T-cell (primary cell): ENCODE data around the gene MTHFS. TPM values are rescaled to one million over a fixed set of nuclear protein-coding genes. Genes with fewer than 3 reads are reported as not detected.

Experiments used
- ATAC-seq, 4 experiments: fragments of 200-7000 bp in 3 of 4; fragments of 150-1000 bp in 1 of 4; cut with Tn5 transposase; replicated peaks in 1 of 4; 1 replicate in 3 of 4; 2 replicates in 1 of 4; pipeline ENCODE4 v1.10.0; 2021; ENCODE audit warnings: moderate library complexity in 3 of 4, mild to moderate bottlenecking in 2 of 4, moderate number of reproducible peaks in 1 of 4
- CTCF ChIA-PET, 2 donors: fragments of 300-600 bp; sonication (Branson Sonifier 250); formaldehyde crosslinking; loops; one replicate each; lab custom pipeline; 2022; ENCODE audit warnings: antibody characterized with exemption in 2 of 2; lab: Charles Lee
- POLR2A ChIA-PET, 2 donors: fragments of 300-600 bp; sonication (Branson Sonifier 250); formaldehyde crosslinking; loops; one replicate each; lab custom pipeline; 2022; ENCODE audit warnings: antibody characterized with exemption in 2 of 2; lab: Charles Lee
- DNase-seq, 35 experiments: peaks; one replicate each; pipeline versions ENCODE4 v3.0.0 to v3.0.0-alpha.2; 2013 to 2023
- H3K27ac ChIP-seq: one replicate; pipeline ENCODE4 v1.5.1; 2013; ENCODE audit warnings: low read length
- H3K27me3 ChIP-seq, 2 experiments: replicated peaks in 1 of 2; 1 replicate in 1 of 2; 2 replicates in 1 of 2; pipeline versions ENCODE4 v1.6.1 to v1.7.0; 2013; ENCODE audit warnings: low read length in 1 of 2, mixed read lengths in 1 of 2; ENCODE audit not compliant: control insufficient read depth in 2 of 2, insufficient read depth in 2 of 2; ENCODE audit errors: extremely low read depth in 1 of 2
- H3K36me3 ChIP-seq, 2 donors: 1 replicate in 1 of 2; 2 replicates in 1 of 2; pipeline versions ENCODE4 v1.6.1 to v1.7.0; 2013; ENCODE audit warnings: low read length in 1 of 2; ENCODE audit not compliant: control insufficient read depth in 2 of 2, insufficient read depth in 1 of 2; ENCODE audit errors: extremely low read depth in 1 of 2
- H3K4me1 ChIP-seq, 2 experiments: 1 replicate in 1 of 2; 2 replicates in 1 of 2; pipeline versions ENCODE4 v1.6.1 to v1.7.0; 2013; ENCODE audit warnings: low read length in 2 of 2, mixed read lengths in 1 of 2; ENCODE audit not compliant: insufficient read depth in 2 of 2, control insufficient read depth in 1 of 2; ENCODE audit errors: extremely low read depth in 1 of 2
- H3K4me3 ChIP-seq, 2 donors: 1 replicate in 1 of 2; 2 replicates in 1 of 2; pipeline versions ENCODE4 v1.5.1 to v1.7.0; 2013; ENCODE audit warnings: mild to moderate bottlenecking in 2 of 2, low read length in 1 of 2, moderate library complexity in 1 of 2; ENCODE audit not compliant: control insufficient read depth in 1 of 2; ENCODE audit errors: extremely low read depth in 1 of 2
- H3K9me3 ChIP-seq: 2 replicates; pipeline ENCODE4 v1.7.0; 2013
- H3K27ac Mint-ChIP-seq, 2 donors: one replicate each; pipeline ENCODE4 v1.8.0; 2020 to 2021; ENCODE audit warnings: mild to moderate bottlenecking in 2 of 2, mixed read lengths in 2 of 2
- H3K27me3 Mint-ChIP-seq, 2 donors: one replicate each; pipeline ENCODE4 v1.8.0; 2021 to 2022; ENCODE audit warnings: mixed read lengths in 2 of 2
- H3K36me3 Mint-ChIP-seq: one replicate; pipeline ENCODE4 v1.8.0; 2021; ENCODE audit warnings: mixed read lengths
- H3K4me1 Mint-ChIP-seq, 3 donors: one replicate each; pipeline ENCODE4 v1.8.0; 2020 to 2022; ENCODE audit warnings: mixed read lengths in 3 of 3, mild to moderate bottlenecking in 1 of 3
- H3K4me3 Mint-ChIP-seq, 3 donors: one replicate each; pipeline ENCODE4 v1.8.0; 2020 to 2022; ENCODE audit warnings: mild to moderate bottlenecking in 3 of 3, mixed read lengths in 3 of 3, moderate library complexity in 3 of 3
- H3K9me3 Mint-ChIP-seq, 3 donors: one replicate each; pipeline ENCODE4 v1.8.0; 2020 to 2022; ENCODE audit warnings: mixed read lengths in 3 of 3
- WGBS: methylation state at CpG from one replicate; pipeline ENCODE4 v1.1.5; 2013; ENCODE audit warnings: missing lambda C conversion rate; ENCODE audit not compliant: insufficient coverage; 5-methylcytosine and 5-hydroxymethylcytosine counted together
- total RNA-seq, 35 experiments: library from RNA in 6 of 35; stranded (reverse) in 6 of 35; fragments of 120-200 nt in 1 of 35; gene quantifications; one replicate each; pipeline versions ENCODE4 v1.2.1 to v1.2.4 and lab custom pipeline; 2013 to 2026

Gene MTHFS
- total RNA-seq, 5 donors from 2014 or later (not counting 1 experiment from before 2014, with no cell fraction given): 13.2 to 31.6 (median 27.3) TPM

- ChIA-PET POLR2A (no interaction called here), CTCF (interaction anchor here in 1 of 2 donors (2.0 kb wide), 1 partner anchor 9 kb away, joined by 10 read pairs; no protein-coding TSS in a partner anchor)
- Histone ChIP-seq H3K4me3 (no peak overlapping the region), H3K27me3 (no peaks in the 10 kb centered on the region), H3K36me3 (peaks cover 0 to 18% of the 10 kb centered on the region in 2 donors), H3K9me3 (no peaks in the 10 kb centered on the region), H3K4me1 (peaks cover 0 to 3% of the 10 kb centered on the region in 2 experiments), H3K27ac (no peak overlapping the region)
- DNase-seq (no peak), ATAC-seq (no peak)
- Mint-ChIP-seq H3K9me3 (no peaks in the 10 kb centered on the region), H3K27ac (no peak overlapping the region), H3K27me3 (no peaks in the 10 kb centered on the region), H3K4me3 (no peak overlapping the region), H3K36me3 (peaks cover 48% of the 10 kb centered on the region), H3K4me1 (peaks cover 18 to 33% (median 25%) of the 10 kb centered on the region in 3 donors)
- WGBS: no CpG with 5 or more reads among the region's 1 CpG
Observed at GRCh38 chr15:79862191-79862590, 34.6 kb downstream of the MTHFS start.

GRCh38 chr15:79860661-79861060, 36.2 kb downstream of the MTHFS start:
- Histone ChIP-seq H3K27me3 (no peaks in the 10 kb centered on the region), H3K27ac (no peak overlapping the region), H3K4me3 (no peak overlapping the region), H3K36me3 (peaks cover 0 to 11% of the 10 kb centered on the region in 2 donors), H3K9me3 (no peaks in the 10 kb centered on the region), H3K4me1 (peaks cover 0 to 3% of the 10 kb centered on the region in 2 experiments)
- Mint-ChIP-seq H3K36me3 (peaks cover 45% of the 10 kb centered on the region), H3K27me3 (no peaks in the 10 kb centered on the region), H3K27ac (no peak overlapping the region), H3K9me3 (no peaks in the 10 kb centered on the region), H3K4me3 (no peak overlapping the region), H3K4me1 (peaks cover 18 to 28% (median 25%) of the 10 kb centered on the region in 3 donors)
- WGBS: no CpG with 5 or more reads among the region's 2 CpGs
- POLR2A ChIA-PET: no interaction called here
- no peak for ATAC-seq
- CTCF ChIA-PET: no interaction called here
- DNase-seq: no peak

- Mint-ChIP-seq H3K36me3 (peaks cover 45% of the 10 kb centered on the region), H3K9me3 (no peaks in the 10 kb centered on the region), H3K27ac (no peak overlapping the region), H3K4me1 (peaks cover 24 to 32% (median 28%) of the 10 kb centered on the region in 3 donors), H3K4me3 (no peak overlapping the region), H3K27me3 (no peaks in the 10 kb centered on the region)
- H3K4me3 ChIP-seq: no peak overlapping the region
- peaks cover 0 to 6% of the 10 kb centered on the region in 2 donors for H3K36me3 ChIP-seq
- no peak for DNase-seq
- H3K27ac ChIP-seq: no peak overlapping the region
- peaks cover 0 to 3% of the 10 kb centered on the region in 2 experiments for H3K4me1 ChIP-seq
- CTCF ChIA-PET: no interaction called here
- POLR2A ChIA-PET: no interaction called here
- H3K9me3 ChIP-seq: no peaks in the 10 kb centered on the region
- no peaks in the 10 kb centered on the region for H3K27me3 ChIP-seq
- ATAC-seq: no peak
- WGBS: no CpG with 5 or more reads among the region's 2 CpGs
Observed at GRCh38 chr15:79858469-79858868, 38.3 kb downstream of the MTHFS start.

GRCh38 chr15:79853492-79854328, 43.1 kb downstream of the MTHFS start:
- peaks cover 0 to 2% of the 10 kb centered on the region in 2 donors for H3K36me3 ChIP-seq
- no peaks in the 10 kb centered on the region for H3K9me3 ChIP-seq
- H3K27me3 ChIP-seq: no peaks in the 10 kb centered on the region
- peak; percentile 88 to 98 (median 93) for ATAC-seq
- H3K4me1 ChIP-seq: peaks cover 0 to 3% of the 10 kb centered on the region in 2 experiments
- no peak overlapping the region for H3K4me3 ChIP-seq
- H3K27me3 Mint-ChIP-seq: no peaks in the 10 kb centered on the region
- ChIA-PET POLR2A (no interaction called here), CTCF (interaction anchor here (0.5 to 3.4 kb wide), 26 partner anchors 8 to 1283 kb away, joined by 3 to 27 read pairs (median 6); partner anchors contain the start of gene MTHFS (in 1 of the 2))
- H3K4me1 Mint-ChIP-seq: peaks cover 23 to 33% (median 23%) of the 10 kb centered on the region in 3 donors
- WGBS: 100% methylated on average over 1 of the region's 8 CpGs
- no peak overlapping the region for H3K27ac ChIP-seq
- H3K9me3 Mint-ChIP-seq: no peaks in the 10 kb centered on the region
- no peak overlapping the region for H3K27ac Mint-ChIP-seq
- peak; percentile 4 to 78 (median 45) for DNase-seq
- peaks cover 29% of the 10 kb centered on the region for H3K36me3 Mint-ChIP-seq
- no peak overlapping the region for H3K4me3 Mint-ChIP-seq

GRCh38 chr15:79849789-79850188, 47.0 kb downstream of the MTHFS start:
- Histone ChIP-seq H3K4me1 (no peaks in the 10 kb centered on the region), H3K27ac (no peak overlapping the region), H3K4me3 (no peak overlapping the region), H3K27me3 (no peaks in the 10 kb centered on the region), H3K9me3 (no peaks in the 10 kb centered on the region), H3K36me3 (peaks cover 0 to 19% of the 10 kb centered on the region in 2 donors)
- H3K27me3 Mint-ChIP-seq: no peaks in the 10 kb centered on the region
- peaks cover 42% of the 10 kb centered on the region for H3K36me3 Mint-ChIP-seq
- no peak overlapping the region for H3K27ac Mint-ChIP-seq
- no peaks in the 10 kb centered on the region for H3K9me3 Mint-ChIP-seq
- WGBS: no CpG with 5 or more reads among the region's 3 CpGs
- H3K4me1 Mint-ChIP-seq: peaks cover 23 to 36% (median 31%) of the 10 kb centered on the region in 3 donors
- no peak overlapping the region for H3K4me3 Mint-ChIP-seq
- ChIA-PET CTCF (interaction anchor here (0.6 to 1.2 kb wide), 3 partner anchors 26 to 469 kb away, joined by 3 read pairs; no protein-coding TSS in a partner anchor), POLR2A (no interaction called here)
- DNase-seq (peak in 4 of 35 experiments; percentile 9 to 23 (median 10)), ATAC-seq (no peak)

GRCh38 chr15:79846539-79846938, 50.3 kb downstream of the MTHFS start:
- H3K4me3 Mint-ChIP-seq: no peak overlapping the region
- Histone ChIP-seq H3K27ac (no peak overlapping the region), H3K4me1 (no peaks in the 10 kb centered on the region), H3K36me3 (peaks cover 0 to 29% of the 10 kb centered on the region in 2 donors), H3K9me3 (no peaks in the 10 kb centered on the region), H3K4me3 (no peak overlapping the region), H3K27me3 (no peaks in the 10 kb centered on the region)
- no peaks in the 10 kb centered on the region for H3K9me3 Mint-ChIP-seq
- H3K36me3 Mint-ChIP-seq: peaks cover 57% of the 10 kb centered on the region
- POLR2A ChIA-PET: no interaction called here
- WGBS: 100% methylated on average over 1 of the region's 2 CpGs
- no peak for DNase-seq
- no peak overlapping the region for H3K27ac Mint-ChIP-seq
- no peaks in the 10 kb centered on the region for H3K27me3 Mint-ChIP-seq
- peaks cover 14 to 29% (median 21%) of the 10 kb centered on the region in 3 donors for H3K4me1 Mint-ChIP-seq
- ATAC-seq: no peak
- CTCF ChIA-PET: interaction anchor here in 1 of 2 donors (0.6 kb wide), 1 partner anchor 21 kb away, joined by 3 read pairs; no protein-coding TSS in a partner anchor
